Ovary (tissue), 3 donors: ENCODE data around the gene RCN2.

Experiments
- CTCF ChIP-seq, 3 donors: fragments of 450-650 bp in 2 of 3; fragments of 200-600 bp in 1 of 3; IDR thresholded peaks; one replicate each; pipeline versions ENCODE4 v1.5.1 to v1.8.0; 2016 to 2022; ENCODE audit warnings: antibody characterized with exemption in 3 of 3, mild to moderate bottlenecking in 1 of 3
- POLR2A ChIP-seq: fragments of 450-650 bp; IDR thresholded peaks from one replicate; pipeline ENCODE4 v1.6.1; 2017; ENCODE audit warnings: antibody characterized with exemption, mild to moderate bottlenecking, moderate library complexity
- donor health status: DM: no; HTN: no; CAD: no.

- no peak for TF ChIP-seq CTCF (IDR thresholded peaks at IDR 0.05)
- TF ChIP-seq POLR2A = no peak
Observed at GRCh38 chr15:76967067-76967466, 35.5 kb downstream of the RCN2 start.
